Keratinocyte (primary cell): Measurements from ENCODE around the gene RAB21.

Experiments
- CTCF ChIP-seq, 3 experiments: IDR thresholded peaks in 1 of 3; conservative IDR thresholded peaks in 1 of 3; optimal IDR thresholded peaks in 1 of 3; 2 replicates in 2 of 3; 3 replicates in 1 of 3; pipeline versions ENCODE3 to v1.5.1; 2011; ENCODE audit warnings: low read length in 3 of 3, mild to moderate bottlenecking in 3 of 3, moderate library complexity in 2 of 3, control low read depth in 1 of 3, inconsistent platforms in 1 of 3; ENCODE audit not compliant: insufficient read depth in 2 of 3; ENCODE audit errors: extremely low read depth in 1 of 3
- EZH2 ChIP-seq: IDR thresholded peaks from one replicate; pipeline ENCODE4 v1.6.1; 2012; ENCODE audit warnings: inconsistent platforms, mild to moderate bottlenecking, low read length, moderate library complexity

- no peak for TF ChIP-seq EZH2
- no peak for TF ChIP-seq CTCF (optimal IDR thresholded peaks at IDR 0.05 in 1 of 3, IDR thresholded peaks at IDR 0.05 in 1 of 3, conservative IDR thresholded peaks at IDR 0.05 in 1 of 3; ENCODE audit: extremely low read depth in 1 of 3, insufficient read depth in 2 of 3, low read length in 3 of 3)
Measured at GRCh38 chr12:71725011-71725410, 29.7 kb upstream of the RAB21 start.
